Mammary epithelial cell (primary cell): ENCODE data around the gene SLC45A3.

ENCODE experiments used
- EZH2 ChIP-seq: IDR thresholded peaks from 2 replicates; pipeline ENCODE4 v1.6.1; 2012; ENCODE audit warnings: low read length, inconsistent platforms, borderline replicate concordance
- TF ChIP-seq, protein P1 (sequence below), 2 donors: IDR thresholded peaks in 1 of 2; conservative IDR thresholded peaks in 1 of 2; 2 replicates each; pipeline ENCODE4 v1.5.1; 2011 to 2012; ENCODE audit warnings: inconsistent platforms in 2 of 2, low read length in 2 of 2, mild to moderate bottlenecking in 2 of 2, control low read depth in 1 of 2, low read depth in 1 of 2; ENCODE audit not compliant: insufficient read depth in 1 of 2; ENCODE audit errors: extremely low read depth in 1 of 2

- TF ChIP-seq, protein P1, sequence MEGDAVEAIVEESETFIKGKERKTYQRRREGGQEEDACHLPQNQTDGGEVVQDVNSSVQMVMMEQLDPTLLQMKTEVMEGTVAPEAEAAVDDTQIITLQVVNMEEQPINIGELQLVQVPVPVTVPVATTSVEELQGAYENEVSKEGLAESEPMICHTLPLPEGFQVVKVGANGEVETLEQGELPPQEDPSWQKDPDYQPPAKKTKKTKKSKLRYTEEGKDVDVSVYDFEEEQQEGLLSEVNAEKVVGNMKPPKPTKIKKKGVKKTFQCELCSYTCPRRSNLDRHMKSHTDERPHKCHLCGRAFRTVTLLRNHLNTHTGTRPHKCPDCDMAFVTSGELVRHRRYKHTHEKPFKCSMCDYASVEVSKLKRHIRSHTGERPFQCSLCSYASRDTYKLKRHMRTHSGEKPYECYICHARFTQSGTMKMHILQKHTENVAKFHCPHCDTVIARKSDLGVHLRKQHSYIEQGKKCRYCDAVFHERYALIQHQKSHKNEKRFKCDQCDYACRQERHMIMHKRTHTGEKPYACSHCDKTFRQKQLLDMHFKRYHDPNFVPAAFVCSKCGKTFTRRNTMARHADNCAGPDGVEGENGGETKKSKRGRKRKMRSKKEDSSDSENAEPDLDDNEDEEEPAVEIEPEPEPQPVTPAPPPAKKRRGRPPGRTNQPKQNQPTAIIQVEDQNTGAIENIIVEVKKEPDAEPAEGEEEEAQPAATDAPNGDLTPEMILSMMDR (conservative IDR thresholded peaks at IDR 0.05 in 1 of 2, IDR thresholded peaks at IDR 0.05 in 1 of 2; ENCODE audit: extremely low read depth in 1 of 2, insufficient read depth in 1 of 2, low read depth in 1 of 2, low read length in 2 of 2) = no peak
- no peak for TF ChIP-seq EZH2
Measured at GRCh38 chr1:205678286-205679111, 1.8 kb downstream of the SLC45A3 start.
